ENCODE results near the gene TOR1B.

DNA sequence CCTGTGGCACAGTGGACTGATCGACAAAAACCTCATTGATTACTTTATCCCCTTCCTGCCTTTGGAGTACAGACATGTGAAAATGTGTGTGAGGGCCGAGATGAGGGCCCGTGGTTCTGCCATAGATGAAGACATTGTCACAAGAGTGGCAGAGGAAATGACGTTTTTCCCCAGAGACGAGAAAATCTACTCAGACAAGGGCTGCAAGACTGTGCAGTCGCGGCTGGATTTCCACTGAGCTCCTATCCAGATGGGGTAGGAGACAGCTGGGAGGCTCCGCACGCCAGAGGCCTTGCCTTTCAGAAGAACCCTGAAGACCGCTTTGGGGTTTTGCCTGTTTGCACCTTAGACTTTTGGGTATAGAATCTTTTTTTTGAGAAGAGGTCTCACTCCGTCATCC is 6.4 kb downstream of the TOR1B start:
- no peak for TF ChIP-seq ELF4 (IDR thresholded peaks at IDR 0.05)
- no peak for TF ChIP-seq FOXA1 (IDR thresholded peaks at IDR 0.05)
- no peak for TF ChIP-seq FOXM1 (IDR thresholded peaks at IDR 0.05; ENCODE audit: borderline replicate concordance)
- no peak for TF ChIP-seq LEF1 (IDR thresholded peaks at IDR 0.05; ENCODE audit: borderline replicate concordance)
- TF ChIP-seq, protein P1, sequence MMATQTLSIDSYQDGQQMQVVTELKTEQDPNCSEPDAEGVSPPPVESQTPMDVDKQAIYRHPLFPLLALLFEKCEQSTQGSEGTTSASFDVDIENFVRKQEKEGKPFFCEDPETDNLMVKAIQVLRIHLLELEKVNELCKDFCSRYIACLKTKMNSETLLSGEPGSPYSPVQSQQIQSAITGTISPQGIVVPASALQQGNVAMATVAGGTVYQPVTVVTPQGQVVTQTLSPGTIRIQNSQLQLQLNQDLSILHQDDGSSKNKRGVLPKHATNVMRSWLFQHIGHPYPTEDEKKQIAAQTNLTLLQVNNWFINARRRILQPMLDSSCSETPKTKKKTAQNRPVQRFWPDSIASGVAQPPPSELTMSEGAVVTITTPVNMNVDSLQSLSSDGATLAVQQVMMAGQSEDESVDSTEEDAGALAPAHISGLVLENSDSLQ (IDR thresholded peaks at IDR 0.05), result no peak
- TF ChIP-seq SP1 (IDR thresholded peaks at IDR 0.05), result no peak
- TF ChIP-seq FOXK2 (IDR thresholded peaks at IDR 0.05), result no peak

Measured in HEK293T (cell line).